ENCODE data around the gene FOXP1. TPM values are rescaled to one million over a fixed set of nuclear protein-coding genes. Genes with fewer than 3 reads are reported as not detected.
"Not testable (repeated sequence)": the region's sequence is repeated elsewhere in the genome, so short reads cannot be mapped to it uniquely, and the experiment has no call there.

FOXP1 gene
- total and polyA plus RNA-seq, 2 donors = 26.1 to 42.3 TPM

DNA sequence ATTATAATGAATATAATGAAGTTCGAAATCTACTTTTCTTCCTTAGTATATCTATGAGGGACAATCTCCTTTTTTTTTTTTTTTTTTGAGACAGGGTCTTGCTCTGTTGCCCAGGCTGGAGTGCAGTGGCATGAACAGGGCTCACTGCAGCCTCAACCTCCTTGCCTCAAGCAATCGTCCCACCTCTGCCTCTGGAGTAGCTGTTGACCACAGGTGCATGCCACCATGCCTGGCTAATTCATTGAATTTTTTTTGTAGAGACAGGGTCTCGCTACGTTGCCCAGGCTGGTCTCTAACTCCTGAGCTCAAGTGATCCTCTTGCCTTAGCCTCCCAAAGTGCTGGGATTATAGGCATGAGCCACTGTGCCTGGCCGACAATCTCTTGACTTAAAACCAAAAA lies 607.5 kb downstream of the FOXP1 start:
- 90% methylated on average over 5 of the region's 5 CpGs for WGBS
- not testable (repeated sequence) for H3K27ac ChIP-seq (ENCODE audit: low read depth in 1 of 2, low read length in 1 of 2); DNase-seq (ENCODE audit: low read depth in 6 of 9, low spot score in 9 of 9); H3K4me3 ChIP-seq (ENCODE audit: low read length in 2 of 2); H3K9me3 ChIP-seq (ENCODE audit: control insufficient read depth in 2 of 2, insufficient read depth in 1 of 2, low read length in 1 of 2); H3K4me1 ChIP-seq (ENCODE audit: control insufficient read depth in 2 of 2, insufficient read depth in 2 of 2, low read length in 2 of 2); H3K27me3 ChIP-seq (ENCODE audit: control insufficient read depth in 2 of 2, insufficient read depth in 1 of 2, low read length in 1 of 2)
- H3K36me3 ChIP-seq (ENCODE audit: control insufficient read depth in 2 of 2, insufficient read depth in 2 of 2, low read length in 1 of 2) = peaks cover 39 to 69% of the 10 kb centered on the region in 2 donors

DNA sequence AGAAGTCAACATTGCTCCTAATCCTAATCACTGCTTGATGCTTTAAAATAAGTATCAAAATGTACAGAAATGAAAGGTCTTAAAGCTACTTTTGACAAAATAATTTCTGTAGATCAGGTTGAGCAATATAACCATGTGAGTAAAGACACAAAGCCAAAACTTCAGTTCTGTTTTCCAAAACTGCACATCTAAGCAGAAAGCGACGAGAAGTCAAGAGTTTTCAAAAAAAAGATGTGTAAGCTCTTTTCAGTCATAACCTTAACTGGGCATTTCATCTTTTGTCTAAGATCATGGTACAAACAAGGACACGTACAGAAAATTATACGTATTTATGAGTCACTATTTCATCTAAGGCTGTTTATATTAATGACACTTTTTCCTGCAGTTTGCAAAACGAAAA lies 608.8 kb downstream of the FOXP1 start:
- H3K27me3 ChIP-seq (ENCODE audit: control insufficient read depth in 2 of 2, insufficient read depth in 1 of 2, low read length in 1 of 2) = no peaks in the 10 kb centered on the region
- no peak overlapping the region for H3K27ac ChIP-seq (ENCODE audit: low read depth in 1 of 2, low read length in 1 of 2)
- no peak for DNase-seq (ENCODE audit: low read depth in 6 of 9, low spot score in 9 of 9)
- H3K4me3 ChIP-seq (ENCODE audit: low read length in 2 of 2) = no peak overlapping the region
- peaks cover 0 to 1% of the 10 kb centered on the region in 2 donors for H3K9me3 ChIP-seq (ENCODE audit: control insufficient read depth in 2 of 2, insufficient read depth in 1 of 2, low read length in 1 of 2)
- H3K36me3 ChIP-seq (ENCODE audit: control insufficient read depth in 2 of 2, insufficient read depth in 2 of 2, low read length in 1 of 2) = peaks cover 47 to 81% of the 10 kb centered on the region in 2 donors
- 95% methylated on average over 5 of the region's 5 CpGs for WGBS
- H3K4me1 ChIP-seq (ENCODE audit: control insufficient read depth in 2 of 2, insufficient read depth in 2 of 2, low read length in 2 of 2) = no peaks in the 10 kb centered on the region

DNA sequence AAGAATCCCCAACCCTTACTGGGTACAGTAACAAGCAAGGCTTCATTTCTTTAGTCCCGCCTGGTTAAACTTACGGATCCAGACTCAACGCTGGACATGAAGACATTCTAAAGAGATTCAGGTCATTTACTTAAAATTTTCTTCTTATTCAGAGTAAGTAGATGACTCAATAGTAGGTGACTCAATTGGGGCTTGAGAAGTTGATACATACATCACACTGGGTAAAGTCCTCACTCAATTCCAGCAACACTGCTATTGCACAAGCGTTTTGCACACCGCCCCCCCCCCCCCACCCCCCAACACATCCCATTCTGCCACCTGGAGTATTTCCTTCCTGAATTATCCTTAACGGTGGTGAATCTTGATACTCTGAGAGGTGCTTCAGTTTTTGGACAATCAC lies 610.0 kb downstream of the FOXP1 start:
- no peak overlapping the region for H3K27ac ChIP-seq (ENCODE audit: low read depth in 1 of 2, low read length in 1 of 2)
- no peak overlapping the region for H3K4me3 ChIP-seq (ENCODE audit: low read length in 2 of 2)
- H3K9me3 ChIP-seq (ENCODE audit: control insufficient read depth in 2 of 2, insufficient read depth in 1 of 2, low read length in 1 of 2) = peaks cover 0 to 1% of the 10 kb centered on the region in 2 donors
- DNase-seq (ENCODE audit: low read depth in 6 of 9, low spot score in 9 of 9) = no peak
- H3K36me3 ChIP-seq (ENCODE audit: control insufficient read depth in 2 of 2, insufficient read depth in 2 of 2, low read length in 1 of 2) = peaks cover 52 to 92% of the 10 kb centered on the region in 2 donors
- no peaks in the 10 kb centered on the region for H3K27me3 ChIP-seq (ENCODE audit: control insufficient read depth in 2 of 2, insufficient read depth in 1 of 2, low read length in 1 of 2)
- H3K4me1 ChIP-seq (ENCODE audit: control insufficient read depth in 2 of 2, insufficient read depth in 2 of 2, low read length in 2 of 2) = no peaks in the 10 kb centered on the region
- WGBS = 89% methylated on average over 6 of the region's 6 CpGs

DNA sequence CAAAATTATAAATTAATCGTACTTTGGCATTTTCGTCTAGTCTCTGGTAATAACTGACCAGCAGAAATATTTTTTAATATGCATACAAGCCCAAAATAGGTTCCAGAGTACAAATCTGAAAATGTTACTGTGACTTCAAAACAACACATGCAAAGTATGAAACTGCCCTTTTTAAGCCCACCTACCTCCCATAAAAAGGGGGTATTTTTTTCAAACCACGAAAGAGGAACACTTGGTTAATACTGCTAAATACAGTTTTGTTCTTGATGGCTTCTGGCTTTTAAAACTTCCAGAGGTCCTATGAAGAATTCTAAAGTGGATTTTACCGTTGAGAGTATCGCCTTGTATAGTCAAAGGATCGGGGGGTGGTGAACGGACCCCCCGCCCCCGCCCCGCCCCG lies 610.7 kb downstream of the FOXP1 start:
- H3K27me3 ChIP-seq (ENCODE audit: control insufficient read depth in 2 of 2, insufficient read depth in 1 of 2, low read length in 1 of 2) = no peaks in the 10 kb centered on the region
- DNase-seq (ENCODE audit: low read depth in 6 of 9, low spot score in 9 of 9) = no peak
- H3K36me3 ChIP-seq (ENCODE audit: control insufficient read depth in 2 of 2, insufficient read depth in 2 of 2, low read length in 1 of 2) = peaks cover 52 to 93% of the 10 kb centered on the region in 2 donors
- 98% methylated on average over 11 of the region's 11 CpGs for WGBS
- H3K4me1 ChIP-seq (ENCODE audit: control insufficient read depth in 2 of 2, insufficient read depth in 2 of 2, low read length in 2 of 2) = no peaks in the 10 kb centered on the region
- no peak overlapping the region for H3K27ac ChIP-seq (ENCODE audit: low read depth in 1 of 2, low read length in 1 of 2)
- H3K9me3 ChIP-seq (ENCODE audit: control insufficient read depth in 2 of 2, insufficient read depth in 1 of 2, low read length in 1 of 2) = peaks cover 0 to 1% of the 10 kb centered on the region in 2 donors
- H3K4me3 ChIP-seq (ENCODE audit: low read length in 2 of 2) = no peak overlapping the region

DNA sequence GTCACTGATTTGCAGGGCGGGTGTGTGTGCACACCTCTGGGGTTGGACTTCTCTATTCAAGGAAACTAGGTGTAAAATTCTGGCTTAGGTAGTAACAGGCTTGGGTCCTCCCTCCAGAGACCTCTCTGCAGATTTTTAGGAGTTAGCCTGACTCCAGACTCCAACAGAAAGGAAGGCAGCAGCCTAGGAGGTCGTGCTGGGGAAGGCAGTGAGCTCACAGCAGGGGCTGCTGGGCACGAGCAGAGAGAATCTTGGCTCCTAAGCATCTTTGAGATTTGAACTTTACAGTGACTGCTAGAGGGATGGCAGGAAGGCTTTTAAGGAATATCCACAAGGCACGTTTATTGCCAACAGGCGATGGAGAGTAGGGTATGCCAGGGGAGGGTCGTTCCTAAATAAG lies 612.6 kb downstream of the FOXP1 start:
- peaks cover 46 to 95% of the 10 kb centered on the region in 2 donors for H3K36me3 ChIP-seq (ENCODE audit: control insufficient read depth in 2 of 2, insufficient read depth in 2 of 2, low read length in 1 of 2)
- 90% methylated on average over 6 of the region's 6 CpGs for WGBS
- H3K4me1 ChIP-seq (ENCODE audit: control insufficient read depth in 2 of 2, insufficient read depth in 2 of 2, low read length in 2 of 2) = no peaks in the 10 kb centered on the region
- H3K27me3 ChIP-seq (ENCODE audit: control insufficient read depth in 2 of 2, insufficient read depth in 1 of 2, low read length in 1 of 2) = no peaks in the 10 kb centered on the region
- H3K4me3 ChIP-seq (ENCODE audit: low read length in 2 of 2) = no peak overlapping the region
- no peak overlapping the region for H3K27ac ChIP-seq (ENCODE audit: low read depth in 1 of 2, low read length in 1 of 2)
- H3K9me3 ChIP-seq (ENCODE audit: control insufficient read depth in 2 of 2, insufficient read depth in 1 of 2, low read length in 1 of 2) = no peaks in the 10 kb centered on the region
- no peak for DNase-seq (ENCODE audit: low read depth in 6 of 9, low spot score in 9 of 9)

DNA sequence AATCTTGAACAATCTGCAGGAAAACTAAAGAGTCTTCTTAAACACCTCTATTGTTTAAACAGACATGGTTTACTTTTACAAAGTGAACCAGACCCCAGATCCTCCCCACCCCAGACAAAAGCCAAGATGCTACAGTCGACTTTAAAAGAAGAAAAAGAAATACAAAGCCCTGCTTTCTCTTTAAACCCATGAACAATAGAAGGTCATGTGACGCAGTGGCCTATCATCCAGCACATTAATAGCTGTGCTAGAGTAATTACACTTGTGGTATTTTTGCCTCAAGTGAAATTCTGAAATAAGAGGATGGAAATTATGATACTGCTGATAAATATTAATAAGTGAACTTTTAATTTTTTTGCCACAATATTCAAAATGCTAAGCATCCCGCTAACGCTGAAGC lies 613.4 kb downstream of the FOXP1 start:
- 96% methylated on average over 4 of the region's 4 CpGs for WGBS
- H3K36me3 ChIP-seq (ENCODE audit: control insufficient read depth in 2 of 2, insufficient read depth in 2 of 2, low read length in 1 of 2) = peaks cover 50 to 96% of the 10 kb centered on the region in 2 donors
- H3K4me3 ChIP-seq (ENCODE audit: low read length in 2 of 2) = no peak overlapping the region
- no peak overlapping the region for H3K27ac ChIP-seq (ENCODE audit: low read depth in 1 of 2, low read length in 1 of 2)
- no peak for DNase-seq (ENCODE audit: low read depth in 6 of 9, low spot score in 9 of 9)
- H3K4me1 ChIP-seq (ENCODE audit: control insufficient read depth in 2 of 2, insufficient read depth in 2 of 2, low read length in 2 of 2) = no peaks in the 10 kb centered on the region
- H3K27me3 ChIP-seq (ENCODE audit: control insufficient read depth in 2 of 2, insufficient read depth in 1 of 2, low read length in 1 of 2) = no peaks in the 10 kb centered on the region
- no peaks in the 10 kb centered on the region for H3K9me3 ChIP-seq (ENCODE audit: control insufficient read depth in 2 of 2, insufficient read depth in 1 of 2, low read length in 1 of 2)

DNA sequence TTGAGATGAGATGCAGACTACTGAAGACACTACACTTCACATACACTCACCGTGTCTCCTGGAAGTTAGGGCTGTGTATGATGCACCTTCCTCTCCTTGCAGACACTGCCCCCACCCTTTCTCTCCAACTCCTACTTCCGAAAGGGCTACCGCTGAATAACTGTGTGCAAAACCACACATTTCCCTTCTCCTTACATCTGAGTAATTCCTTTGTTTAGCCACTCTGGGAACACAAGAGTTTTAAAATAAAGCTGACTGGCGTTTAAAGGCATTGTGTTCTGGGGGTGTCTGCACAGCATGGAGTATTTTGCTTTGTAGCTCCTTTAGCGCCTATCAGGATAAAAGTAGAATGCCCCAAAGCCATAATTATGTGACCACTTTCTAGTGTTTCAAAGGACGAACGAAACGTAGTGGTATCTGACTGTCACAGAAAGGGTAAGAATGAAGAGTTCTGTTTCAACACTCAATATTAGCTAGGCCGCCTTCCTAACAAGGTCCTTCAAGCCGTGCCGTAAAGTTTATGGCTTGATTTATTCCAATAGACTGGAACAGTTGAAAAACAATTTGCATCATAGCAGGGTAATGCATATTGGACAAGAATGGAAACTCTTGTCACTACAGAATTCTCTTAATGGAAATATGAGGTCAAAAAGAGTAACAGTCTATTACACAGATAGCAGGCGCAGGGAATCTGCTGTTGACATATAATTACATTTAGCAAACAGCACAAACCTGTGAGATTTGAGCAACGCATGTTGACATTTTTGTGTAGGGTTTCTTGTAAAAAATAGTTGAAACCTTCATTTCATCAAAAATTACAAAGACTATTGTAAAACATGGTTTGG lies 619.9 kb downstream of the FOXP1 start:
- DNase-seq (ENCODE audit: low read depth in 6 of 9, low spot score in 9 of 9) = no peak
- no peaks in the 10 kb centered on the region for H3K4me1 ChIP-seq (ENCODE audit: control insufficient read depth in 2 of 2, insufficient read depth in 2 of 2, low read length in 2 of 2)
- 95% methylated on average over 13 of the region's 13 CpGs for WGBS
- H3K27ac ChIP-seq (ENCODE audit: low read depth in 1 of 2, low read length in 1 of 2) = no peak overlapping the region
- no peak overlapping the region for H3K4me3 ChIP-seq (ENCODE audit: low read length in 2 of 2)
- peaks cover 58 to 78% of the 10 kb centered on the region in 2 donors for H3K36me3 ChIP-seq (ENCODE audit: control insufficient read depth in 2 of 2, insufficient read depth in 2 of 2, low read length in 1 of 2)
- no peaks in the 10 kb centered on the region for H3K9me3 ChIP-seq (ENCODE audit: control insufficient read depth in 2 of 2, insufficient read depth in 1 of 2, low read length in 1 of 2)
- H3K27me3 ChIP-seq (ENCODE audit: control insufficient read depth in 2 of 2, insufficient read depth in 1 of 2, low read length in 1 of 2) = no peaks in the 10 kb centered on the region

DNA sequence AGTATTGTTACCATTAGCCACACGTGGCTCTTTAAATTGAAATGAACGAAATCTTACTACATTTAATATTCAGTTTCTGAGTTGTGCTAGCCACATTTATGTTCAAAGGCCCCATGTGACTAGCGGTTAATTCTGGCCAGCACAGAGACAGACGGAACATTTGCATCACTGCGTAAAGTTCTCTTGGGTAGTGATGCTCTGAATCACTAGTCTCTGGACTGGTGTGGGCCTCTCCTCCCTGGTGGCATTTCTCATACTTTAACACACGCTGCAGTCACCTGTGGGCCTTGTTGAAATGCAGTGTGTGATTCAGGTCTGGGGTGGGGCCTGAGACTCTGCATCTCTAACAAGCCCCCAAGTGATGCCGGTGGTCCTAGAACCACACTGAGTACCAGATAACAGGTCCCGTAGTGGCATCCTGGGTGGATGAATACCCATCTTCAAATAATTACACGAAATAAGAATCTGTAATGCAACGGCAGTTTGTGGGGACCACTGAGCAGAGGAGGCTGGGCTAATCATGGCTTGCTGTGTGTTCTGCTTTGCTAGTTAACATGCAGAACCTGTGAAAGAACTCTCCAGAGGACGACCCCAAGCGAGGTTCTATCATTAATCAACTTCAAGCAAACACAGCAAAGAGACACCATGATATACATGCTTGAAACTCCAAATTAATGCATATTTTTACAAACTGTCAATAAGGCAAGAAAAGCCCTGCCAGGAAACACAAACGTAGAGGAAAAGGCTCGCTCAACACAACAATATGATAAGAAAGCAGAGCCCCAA lies 623.8 kb downstream of the FOXP1 start:
- Histone ChIP-seq H3K27me3 (ENCODE audit: control insufficient read depth in 2 of 2, insufficient read depth in 1 of 2, low read length in 1 of 2) (no peaks in the 10 kb centered on the region), H3K36me3 (ENCODE audit: control insufficient read depth in 2 of 2, insufficient read depth in 2 of 2, low read length in 1 of 2) (peaks cover 38 to 61% of the 10 kb centered on the region in 2 donors), H3K27ac (ENCODE audit: low read depth in 1 of 2, low read length in 1 of 2) (no peak overlapping the region), H3K4me3 (ENCODE audit: low read length in 2 of 2) (no peak overlapping the region), H3K9me3 (ENCODE audit: control insufficient read depth in 2 of 2, insufficient read depth in 1 of 2, low read length in 1 of 2) (no peaks in the 10 kb centered on the region), H3K4me1 (ENCODE audit: control insufficient read depth in 2 of 2, insufficient read depth in 2 of 2, low read length in 2 of 2) (no peaks in the 10 kb centered on the region)
- whole genome bisulfite sequencing = 98% methylated on average over 14 of the region's 14 CpGs
- DNase-seq (ENCODE audit: low read depth in 6 of 9, low spot score in 9 of 9) = no peak

DNA sequence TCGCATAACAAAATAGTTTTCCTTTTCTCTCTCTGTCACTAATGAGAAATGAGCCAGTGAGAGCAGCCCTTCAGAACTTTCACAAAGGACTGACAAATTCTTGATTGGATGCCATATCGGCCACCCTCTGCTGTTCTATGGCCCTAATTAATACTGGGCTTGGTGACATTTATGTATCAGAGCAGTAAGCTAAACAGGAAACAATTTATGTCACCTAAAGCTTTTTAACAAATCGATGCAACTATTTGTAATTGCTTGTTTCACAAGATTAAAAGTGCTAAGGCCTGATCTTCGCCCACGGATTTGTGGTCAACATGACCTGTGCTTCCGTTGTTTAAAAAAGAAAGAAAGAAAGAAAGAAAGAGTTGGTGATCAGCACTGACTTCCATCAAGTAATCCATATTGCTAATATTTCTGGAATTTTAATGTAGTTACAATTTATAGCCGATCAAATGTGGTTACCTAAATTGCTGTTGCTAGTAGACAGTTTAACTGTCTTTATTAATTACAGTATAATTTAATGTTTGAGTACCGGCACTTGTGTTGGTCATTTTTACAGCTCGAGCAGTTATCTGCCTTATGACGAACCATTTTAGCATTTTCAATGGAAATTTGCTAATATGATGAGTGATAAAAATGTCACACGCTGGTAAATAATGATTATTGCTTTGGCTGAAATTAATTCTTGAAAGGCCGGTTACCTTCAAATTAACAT lies 631.3 kb downstream of the FOXP1 start:
- Histone ChIP-seq H3K9me3 (ENCODE audit: control insufficient read depth in 2 of 2, insufficient read depth in 1 of 2, low read length in 1 of 2) (no peaks in the 10 kb centered on the region), H3K27me3 (ENCODE audit: control insufficient read depth in 2 of 2, insufficient read depth in 1 of 2, low read length in 1 of 2) (no peaks in the 10 kb centered on the region), H3K27ac (ENCODE audit: low read depth in 1 of 2, low read length in 1 of 2) (no peak overlapping the region), H3K4me3 (ENCODE audit: low read length in 2 of 2) (no peak overlapping the region), H3K36me3 (ENCODE audit: control insufficient read depth in 2 of 2, insufficient read depth in 2 of 2, low read length in 1 of 2) (peaks cover 0 to 6% of the 10 kb centered on the region in 2 donors), H3K4me1 (ENCODE audit: control insufficient read depth in 2 of 2, insufficient read depth in 2 of 2, low read length in 2 of 2) (no peaks in the 10 kb centered on the region)
- DNase-seq (ENCODE audit: low read depth in 6 of 9, low spot score in 9 of 9) = no peak
- 94% methylated on average over 12 of the region's 12 CpGs for WGBS
